Esophagus muscularis mucosa (tissue), 4 donors: Measurements from ENCODE around the gene PLXNA4.

Source experiments
- CTCF ChIP-seq, 3 experiments: fragments of 200-600 bp in 2 of 3; fragments of 450-650 bp in 1 of 3; sonication (generic) in 2 of 3; IDR thresholded peaks; one replicate each; pipeline ENCODE4 v1.5.1; 2017 to 2019; ENCODE audit warnings: antibody characterized with exemption in 3 of 3, mild to moderate bottlenecking in 2 of 3, moderate library complexity in 1 of 3
- EP300 ChIP-seq: sonication (generic); formaldehyde crosslinking; IDR thresholded peaks from one replicate; pipeline ENCODE4 v1.6.1; 2017; ENCODE audit warnings: antibody characterized with exemption
- POLR2AphosphoS5 ChIP-seq, 2 donors: sonication (generic); formaldehyde crosslinking; IDR thresholded peaks; one replicate each; pipeline ENCODE4 v1.6.1; 2017; ENCODE audit warnings: antibody characterized with exemption in 2 of 2

- TF ChIP-seq CTCF (IDR thresholded peaks at IDR 0.05) (no peak), EP300 (no peak), POLR2AphosphoS5 (IDR thresholded peaks at IDR 0.05) (no peak)
These were observed 325.6 kb downstream of the PLXNA4 start for GRCh38 chr7:132250480-132251326.
